Activated T-cell treated with anti-CD3 and anti-CD28 coated beads, Interleukin-2, amount 50 U/mL, for 1 hour (primary cell): Measurements from ENCODE around the gene LIFR.

Source experiments
- DNase-seq: peaks from one replicate; pipeline ENCODE4 v3.0.0-alpha.2; 2020

Gene LIFR

DNA sequence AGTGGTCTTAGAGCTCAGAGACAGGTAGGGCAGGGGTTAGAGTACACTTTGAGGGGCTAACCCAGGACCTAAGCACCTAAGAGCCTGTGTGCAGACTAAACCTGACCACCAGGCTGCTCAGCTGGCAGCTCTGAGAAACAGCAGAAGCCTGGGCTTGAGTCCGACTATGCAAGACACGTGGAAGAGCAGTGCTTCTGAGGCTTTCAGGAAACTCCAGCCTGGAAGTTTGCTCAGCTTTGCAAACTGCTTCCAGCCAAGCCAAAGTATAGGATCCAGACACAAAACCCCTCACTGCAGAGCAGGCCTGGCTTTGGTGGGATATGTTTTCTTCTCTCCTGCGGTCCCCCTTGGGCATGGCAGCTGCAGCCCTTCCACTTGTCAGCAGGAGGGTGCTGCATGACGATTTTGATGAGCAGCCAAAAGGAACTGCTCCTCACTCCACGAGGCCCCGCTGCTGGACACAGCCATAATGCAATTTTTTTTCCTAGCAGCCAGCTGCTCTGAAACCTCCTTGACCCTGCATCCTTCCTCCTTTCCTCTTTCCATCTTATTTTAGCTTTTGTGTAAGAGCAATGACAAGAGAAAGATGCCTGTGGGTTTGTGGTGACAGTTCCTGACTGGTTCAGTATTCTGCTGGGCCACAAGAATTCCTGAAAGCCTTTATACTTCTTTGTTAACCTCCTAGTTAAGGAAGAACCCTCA is 123.1 kb downstream of the LIFR start:
- DNase-seq = no peak

- DNase-seq = no peak
Measured at GRCh38 chr5:38431242-38431853, 125.1 kb downstream of the LIFR start.

DNA sequence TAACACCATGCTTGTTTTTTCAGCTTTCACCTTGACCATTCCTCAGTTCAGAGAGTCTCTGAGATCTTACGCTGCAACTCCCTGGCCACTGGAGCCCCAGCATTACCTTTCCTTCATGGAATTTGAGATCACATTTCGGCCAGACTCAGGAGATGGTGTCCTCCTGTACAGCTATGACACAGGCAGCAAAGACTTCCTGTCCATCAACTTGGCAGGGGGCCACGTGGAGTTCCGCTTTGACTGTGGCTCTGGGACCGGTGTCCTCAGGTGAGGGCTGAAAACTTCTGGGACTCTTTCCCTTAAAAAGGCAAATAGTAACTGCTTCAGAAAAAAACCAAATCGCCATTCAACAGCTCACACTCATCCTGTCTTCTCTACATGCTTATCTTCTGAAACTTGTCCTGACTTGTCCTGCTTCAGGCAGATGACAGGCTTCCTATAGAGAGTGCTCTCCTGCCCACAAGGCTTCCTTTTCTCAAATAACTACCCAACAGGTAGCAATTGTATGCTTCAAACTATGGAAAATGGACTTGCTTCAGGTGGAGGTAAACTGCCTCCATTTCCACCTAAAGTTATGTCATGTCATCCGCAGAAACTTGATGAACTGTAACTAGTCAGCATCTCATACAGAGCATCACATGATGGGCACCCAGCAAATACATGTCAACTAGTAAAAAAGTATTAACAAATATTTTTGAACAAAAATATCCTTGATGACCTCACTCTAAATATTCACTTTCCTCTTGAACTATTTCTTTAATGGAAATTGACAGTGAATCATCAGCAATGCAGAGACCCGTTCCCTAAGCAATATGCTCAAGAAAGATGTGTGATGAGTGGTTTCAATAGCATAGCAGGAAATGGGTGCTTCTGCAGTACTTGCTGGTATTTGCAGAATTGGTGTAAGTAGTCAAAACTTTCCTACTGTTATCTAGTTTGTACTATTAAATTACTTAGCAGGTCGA is 129.2 kb downstream of the LIFR start:
- DNase-seq = no peak

GRCh38 chr5:38426490-38426889 is 130.0 kb downstream of the LIFR start:
- DNase-seq = no peak
